Thyroid gland (tissue), 4 donors: ENCODE data around the gene MPPED1. TPM values are rescaled to one million over a fixed set of nuclear protein-coding genes. Genes with fewer than 3 reads are reported as not detected.

ENCODE experiments used
- DNase-seq, 2 donors: peaks; one replicate each; pipeline ENCODE4 v3.0.0-alpha.2; 2019
- H3K27ac ChIP-seq, 3 donors: fragments of 200-600 bp; sonication (generic); 1 replicate in 2 of 3; 2 replicates in 1 of 3; pipeline ENCODE4 v1.5.1; 2016 to 2019; ENCODE audit warnings: mild to moderate bottlenecking in 1 of 3, moderate library complexity in 1 of 3
- H3K27me3 ChIP-seq: fragments of 200-600 bp; sonication (generic); one replicate; pipeline ENCODE4 v1.5.1; 2019
- H3K36me3 ChIP-seq, 2 donors: fragments of 200-600 bp; sonication (generic); one replicate each; pipeline ENCODE4 v1.5.1; 2016 to 2019
- H3K4me1 ChIP-seq, 2 donors: fragments of 200-600 bp; sonication (generic); one replicate each; pipeline ENCODE4 v1.5.1; 2017 to 2019
- H3K4me3 ChIP-seq, 3 donors: fragments of 200-600 bp; sonication (generic); replicated peaks in 1 of 3; 1 replicate in 2 of 3; 2 replicates in 1 of 3; pipeline ENCODE4 v1.5.1; 2016; ENCODE audit warnings: mild to moderate bottlenecking in 1 of 3
- H3K9me3 ChIP-seq: fragments of 200-600 bp; sonication (generic); one replicate; pipeline ENCODE4 v1.5.1; 2017
- POLR2A ChIP-seq, 2 donors: fragments of 450-650 bp; IDR thresholded peaks; one replicate each; pipeline ENCODE4 v1.6.1; 2017; ENCODE audit warnings: antibody characterized with exemption in 2 of 2, mild to moderate bottlenecking in 2 of 2, moderate library complexity in 1 of 2
- WGBS, 2 donors: methylation state at CpG; one replicate each; pipeline ENCODE4 v1.1.5; 2017; 5-methylcytosine and 5-hydroxymethylcytosine counted together
- intact Hi-C: fragments of 100-400 bp; cut with DNase I; formaldehyde crosslinking; loops from one replicate; pipeline ENCODE4 v1.15.1; 2023
- total RNA-seq, 4 donors: library from RNA; depleted of rRNA; stranded (reverse); fragments of >200 nt; gene quantifications; one replicate each; pipeline ENCODE4 v1.2.3, GENCODE V29; 2016
- TF ChIP-seq, protein P1 (sequence below), 6 experiments: fragments of 200-600 bp in 3 of 6; fragments of 450-650 bp in 3 of 6; sonication (generic) in 3 of 6; IDR thresholded peaks; one replicate each; pipeline ENCODE4 v1.5.1; 2016 to 2019; ENCODE audit warnings: antibody characterized with exemption in 6 of 6, mild to moderate bottlenecking in 2 of 6, inconsistent platforms in 1 of 6, moderate library complexity in 1 of 6

Gene MPPED1
- total RNA-seq, 4 donors from 2014 or later: not detected

- Histone ChIP-seq H3K9me3 (no peaks in the 10 kb centered on the region), H3K4me1 (peaks cover 19 to 25% of the 10 kb centered on the region in 2 donors), H3K27ac (peak overlapping the region; percentile 72 to 89 (median 75)), H3K36me3 (no peaks in the 10 kb centered on the region), H3K4me3 (no peak overlapping the region), H3K27me3 (no peaks in the 10 kb centered on the region)
- intact Hi-C loops: no loop called here
- DNase-seq: peak; percentile 71 to 79
- 14 to 15% methylated on average over 8 of the region's 8 CpGs for WGBS, 2 donors
- no peak for TF ChIP-seq POLR2A (IDR thresholded peaks at IDR 0.05)
- TF ChIP-seq, protein P1, sequence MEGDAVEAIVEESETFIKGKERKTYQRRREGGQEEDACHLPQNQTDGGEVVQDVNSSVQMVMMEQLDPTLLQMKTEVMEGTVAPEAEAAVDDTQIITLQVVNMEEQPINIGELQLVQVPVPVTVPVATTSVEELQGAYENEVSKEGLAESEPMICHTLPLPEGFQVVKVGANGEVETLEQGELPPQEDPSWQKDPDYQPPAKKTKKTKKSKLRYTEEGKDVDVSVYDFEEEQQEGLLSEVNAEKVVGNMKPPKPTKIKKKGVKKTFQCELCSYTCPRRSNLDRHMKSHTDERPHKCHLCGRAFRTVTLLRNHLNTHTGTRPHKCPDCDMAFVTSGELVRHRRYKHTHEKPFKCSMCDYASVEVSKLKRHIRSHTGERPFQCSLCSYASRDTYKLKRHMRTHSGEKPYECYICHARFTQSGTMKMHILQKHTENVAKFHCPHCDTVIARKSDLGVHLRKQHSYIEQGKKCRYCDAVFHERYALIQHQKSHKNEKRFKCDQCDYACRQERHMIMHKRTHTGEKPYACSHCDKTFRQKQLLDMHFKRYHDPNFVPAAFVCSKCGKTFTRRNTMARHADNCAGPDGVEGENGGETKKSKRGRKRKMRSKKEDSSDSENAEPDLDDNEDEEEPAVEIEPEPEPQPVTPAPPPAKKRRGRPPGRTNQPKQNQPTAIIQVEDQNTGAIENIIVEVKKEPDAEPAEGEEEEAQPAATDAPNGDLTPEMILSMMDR (IDR thresholded peaks at IDR 0.05): no peak
Observed at GRCh38 chr22:43377896-43378704, 33.7 kb upstream of the MPPED1 start.

GRCh38 chr22:43381693-43382092, 30.1 kb upstream of the MPPED1 start:
- intact Hi-C loops: no loop called here
- H3K4me3 ChIP-seq: no peak overlapping the region
- H3K27me3 ChIP-seq: no peaks in the 10 kb centered on the region
- H3K4me1 ChIP-seq: peaks cover 15 to 20% of the 10 kb centered on the region in 2 donors
- no peak overlapping the region for H3K27ac ChIP-seq
- WGBS, 2 donors: 75 to 76% methylated on average over 6 of the region's 6 CpGs
- no peaks in the 10 kb centered on the region for H3K36me3 ChIP-seq
- no peaks in the 10 kb centered on the region for H3K9me3 ChIP-seq
- DNase-seq: no peak
- TF ChIP-seq POLR2A (IDR thresholded peaks at IDR 0.05): no peak
- TF ChIP-seq, protein P1 (IDR thresholded peaks at IDR 0.05): no peak

DNA sequence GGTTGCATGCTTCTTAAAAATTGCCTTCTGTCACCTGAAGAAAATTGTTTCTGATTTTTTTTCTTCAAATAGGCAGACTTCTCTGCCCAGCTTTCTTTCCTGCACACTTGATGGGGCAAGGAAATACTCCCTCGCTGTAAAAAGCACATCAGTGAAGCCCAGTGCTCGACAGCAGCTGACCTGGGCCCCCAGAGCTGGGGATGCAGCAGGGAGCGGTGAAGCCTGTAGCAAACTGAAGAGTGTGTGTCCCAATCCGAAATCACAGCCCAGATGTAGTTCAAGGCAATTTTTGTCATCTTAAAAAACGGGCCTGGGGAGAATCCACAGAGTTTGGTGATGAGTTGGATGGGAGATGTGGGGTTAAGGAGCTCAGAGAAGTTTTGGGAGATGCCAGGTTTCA, 27.0 kb upstream of the MPPED1 start:
- no peak overlapping the region for H3K27ac ChIP-seq
- H3K36me3 ChIP-seq: no peaks in the 10 kb centered on the region
- no peaks in the 10 kb centered on the region for H3K27me3 ChIP-seq
- WGBS, 2 donors: 47 to 60% methylated on average over 5 of the region's 5 CpGs
- H3K4me1 ChIP-seq: no peaks in the 10 kb centered on the region
- DNase-seq: no peak
- H3K9me3 ChIP-seq: no peaks in the 10 kb centered on the region
- no peak for TF ChIP-seq POLR2A (IDR thresholded peaks at IDR 0.05)
- no peak overlapping the region for H3K4me3 ChIP-seq
- intact Hi-C loops: loop anchor here (2.0 to 5.0 kb wide), 2 partner anchors 110 to 1242 kb away; no protein-coding TSS in a partner anchor

- H3K4me1 ChIP-seq: no peaks in the 10 kb centered on the region
- intact Hi-C loops: loop anchor here (2.0 to 5.0 kb wide), 2 partner anchors 111 to 1241 kb away; no protein-coding TSS in a partner anchor
- H3K27me3 ChIP-seq: no peaks in the 10 kb centered on the region
- peak; percentile 68 to 72 for DNase-seq
- H3K27ac ChIP-seq: no peak overlapping the region
- H3K9me3 ChIP-seq: no peaks in the 10 kb centered on the region
- H3K36me3 ChIP-seq: no peaks in the 10 kb centered on the region
- H3K4me3 ChIP-seq: no peak overlapping the region
- 15 to 47% methylated on average over 4 to 15 of the region's 20 CpGs for WGBS, 2 donors
- no peak for TF ChIP-seq POLR2A (IDR thresholded peaks at IDR 0.05)
- TF ChIP-seq, protein P1 (IDR thresholded peaks at IDR 0.05): peak; percentile 70 to 95 (median 82)
Observed at GRCh38 chr22:43385770-43386641, 25.8 kb upstream of the MPPED1 start.

GRCh38 chr22:43387815-43388214, 24.0 kb upstream of the MPPED1 start:
- WGBS, 2 donors: 49 to 60% methylated on average over 7 of the region's 7 CpGs
- no peak for DNase-seq

More at GRCh38 chr22:43387815-43388214, 24.0 kb upstream of the MPPED1 start:
- Histone ChIP-seq H3K27me3 (no peaks in the 10 kb centered on the region), H3K36me3 (no peaks in the 10 kb centered on the region), H3K9me3 (no peaks in the 10 kb centered on the region), H3K4me3 (no peak overlapping the region), H3K4me1 (no peaks in the 10 kb centered on the region), H3K27ac (no peak overlapping the region)
- no peak for TF ChIP-seq POLR2A (IDR thresholded peaks at IDR 0.05)
- TF ChIP-seq, protein P1 (IDR thresholded peaks at IDR 0.05): no peak
- intact Hi-C loops: loop anchor here (5.0 kb wide), 1 partner anchor 1239 kb away; no protein-coding TSS in a partner anchor
